MM.1S (cell line): ENCODE measurements around the gene IFNGR2.

ENCODE experiments used
- DNase-seq: peaks from one replicate; pipeline ENCODE4 v3.0.0-alpha.2; 2015
- H2AFZ ChIP-seq: fragments of 300-600 bp; sonication (generic); 2 replicates; pipeline ENCODE4 v1.6.0; 2016; ENCODE audit warnings: antibody characterized with exemption, low read length
- H3F3A ChIP-seq: fragments of 300-600 bp; sonication (generic); 2 replicates; pipeline ENCODE4 v1.6.1; 2016; ENCODE audit warnings: mild to moderate bottlenecking, antibody characterized with exemption, low read length, moderate library complexity, mixed read lengths; ENCODE audit not compliant: insufficient read depth
- H3K27ac ChIP-seq: fragments of 300-600 bp; sonication (generic); 2 replicates; pipeline ENCODE4 v1.5.1; 2016; ENCODE audit warnings: mild to moderate bottlenecking, low read length
- H3K27me3 ChIP-seq: fragments of 300-600 bp; sonication (generic); replicated peaks from 2 replicates; pipeline ENCODE4 v1.6.0; 2016; ENCODE audit warnings: low read length; ENCODE audit not compliant: insufficient read depth
- H3K36me3 ChIP-seq: fragments of 300-600 bp; sonication (generic); replicated peaks from 2 replicates; pipeline ENCODE4 v1.6.1; 2016; ENCODE audit warnings: mild to moderate bottlenecking, low read length, mixed read lengths; ENCODE audit not compliant: insufficient read depth
- H3K4me1 ChIP-seq: fragments of 300-600 bp; sonication (generic); 2 replicates; pipeline ENCODE4 v1.6.1; 2016; ENCODE audit warnings: low read length, mixed read lengths
- H3K4me2 ChIP-seq: fragments of 300-600 bp; sonication (generic); 2 replicates; pipeline ENCODE4 v1.6.0; 2016; ENCODE audit warnings: low read depth, low read length
- H3K4me3 ChIP-seq: fragments of 300-600 bp; sonication (generic); 2 replicates; pipeline ENCODE4 v1.5.1; 2016; ENCODE audit warnings: low read length, mixed read lengths
- H3K79me2 ChIP-seq: fragments of 300-600 bp; sonication (generic); 2 replicates; pipeline ENCODE4 v1.6.1; 2016; ENCODE audit warnings: mixed run types, low read length, mixed read lengths
- H3K9ac ChIP-seq: fragments of 300-600 bp; sonication (generic); 2 replicates; pipeline ENCODE4 v1.6.1; 2016; ENCODE audit warnings: low read length, mixed read lengths
- H3K9me2 ChIP-seq: fragments of 300-600 bp; sonication (generic); replicated peaks from 2 replicates; pipeline ENCODE4 v1.6.1; 2016; ENCODE audit warnings: mild to moderate bottlenecking, low read length, mixed read lengths; ENCODE audit not compliant: insufficient read depth
- H3K9me3 ChIP-seq: fragments of 300-600 bp; sonication (generic); replicated peaks from 2 replicates; pipeline ENCODE4 v1.6.1; 2016; ENCODE audit warnings: mild to moderate bottlenecking, low read length, mixed read lengths; ENCODE audit not compliant: insufficient read depth
- H4K20me1 ChIP-seq: fragments of 300-600 bp; sonication (generic); 2 replicates; pipeline ENCODE4 v1.6.1; 2016; ENCODE audit warnings: mild to moderate bottlenecking, low read length, moderate library complexity, mixed read lengths; ENCODE audit not compliant: insufficient read depth
- CTCF ChIP-seq: fragments of 300-600 bp; sonication (generic); IDR thresholded peaks from 2 replicates; pipeline ENCODE4 v1.5.1; 2016; ENCODE audit warnings: antibody characterized with exemption, low read length, mixed read lengths
- EZH2 ChIP-seq: fragments of 300-600 bp; sonication (generic); optimal IDR thresholded peaks from 2 replicates; pipeline ENCODE3; 2017; ENCODE audit warnings: low read depth, mild to moderate bottlenecking, antibody characterized with exemption, low read length, mixed read lengths
- EZH2phosphoT487 ChIP-seq: fragments of 300-600 bp; sonication (generic); IDR thresholded peaks from 2 replicates; pipeline ENCODE4 v1.6.1; 2018; ENCODE audit warnings: antibody characterized with exemption, low read length

IFNGR2 gene

DNA sequence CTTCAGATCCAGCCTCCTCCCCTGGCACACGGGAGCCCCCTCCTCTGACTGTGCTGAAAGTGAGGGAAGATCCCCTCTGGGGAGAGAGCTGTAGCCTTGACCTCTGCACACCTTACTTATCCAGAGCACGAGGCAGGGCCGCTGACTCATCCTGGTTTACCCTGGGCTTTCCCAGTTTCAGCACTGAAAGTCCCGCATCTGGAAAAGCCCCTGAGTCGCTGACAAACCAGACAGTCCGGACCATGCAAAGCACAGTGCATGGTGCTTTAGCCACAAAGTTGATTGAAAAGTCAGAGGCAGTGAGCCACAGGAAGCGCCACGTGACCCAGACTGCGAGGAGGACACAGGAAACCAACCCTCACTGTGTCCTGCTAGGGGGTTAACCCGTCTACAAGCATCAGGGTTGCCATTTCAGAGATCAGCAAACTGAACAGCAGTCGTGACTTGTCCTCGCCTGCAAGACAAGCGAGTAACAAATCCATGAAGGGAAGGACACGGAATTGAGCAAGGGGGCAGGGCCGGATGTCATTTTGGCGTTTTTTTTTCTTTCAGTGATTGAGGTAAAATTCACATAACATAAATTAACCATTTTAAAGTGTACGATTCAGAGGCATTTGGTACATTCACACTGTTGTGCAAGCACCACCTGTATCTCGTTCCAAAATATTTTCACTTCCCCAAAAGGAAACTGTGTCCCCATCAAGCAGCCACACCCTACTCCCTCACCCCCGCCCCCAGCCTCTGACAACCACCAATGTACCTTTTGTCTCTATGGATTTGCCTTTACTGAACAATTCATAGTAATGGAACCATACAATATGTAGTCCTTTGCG, 19.9 kb upstream of the IFNGR2 start:
- Histone ChIP-seq H3K36me3 (no peaks in the 10 kb centered on the region), H3K79me2 (no peaks in the 10 kb centered on the region), H3K9me2 (no peaks in the 10 kb centered on the region), H3K27me3 (no peaks in the 10 kb centered on the region), H3K9ac (peak overlapping the region; percentile 39), H3K9me3 (no peaks in the 10 kb centered on the region), H2AFZ (peak overlapping the region; percentile 43), H3K4me1 (peaks cover 33% of the 10 kb centered on the region), H3F3A (peaks cover 35% of the 10 kb centered on the region), H3K27ac (peak overlapping the region; percentile 87), H3K4me2 (peak overlapping the region; percentile 83), H3K4me3 (peak overlapping the region; percentile 57), H4K20me1 (no peaks in the 10 kb centered on the region)
- peak; percentile 97 for DNase-seq
- no peak for TF ChIP-seq EZH2
- TF ChIP-seq CTCF, result no peak
- TF ChIP-seq EZH2phosphoT487, result no peak

- H3K9me3 ChIP-seq, result no peaks in the 10 kb centered on the region
- no peaks in the 10 kb centered on the region for H3K36me3 ChIP-seq
- no peak overlapping the region for H2AFZ ChIP-seq
- H3K9ac ChIP-seq, result no peak overlapping the region
- H3K4me2 ChIP-seq, result no peak overlapping the region
- no peaks in the 10 kb centered on the region for H3K9me2 ChIP-seq
- H3K79me2 ChIP-seq, result no peaks in the 10 kb centered on the region
- DNase-seq, result no peak
- no peak overlapping the region for H3K27ac ChIP-seq
- peaks cover 32% of the 10 kb centered on the region for H3F3A ChIP-seq
- TF ChIP-seq EZH2phosphoT487 (no peak), EZH2 (no peak), CTCF (no peak)
- no peak overlapping the region for H3K4me3 ChIP-seq
- no peaks in the 10 kb centered on the region for H4K20me1 ChIP-seq
- no peaks in the 10 kb centered on the region for H3K27me3 ChIP-seq
- H3K4me1 ChIP-seq, result peaks cover 28% of the 10 kb centered on the region
Observed at GRCh38 chr21:33384841-33385331, 18.3 kb upstream of the IFNGR2 start.

GRCh38 chr21:33386222-33386784, 16.9 kb upstream of the IFNGR2 start:
- Histone ChIP-seq H3K27ac (no peak overlapping the region), H3K9me3 (no peaks in the 10 kb centered on the region), H3K79me2 (no peaks in the 10 kb centered on the region), H3F3A (peaks cover 18% of the 10 kb centered on the region), H3K9ac (no peak overlapping the region), H3K36me3 (no peaks in the 10 kb centered on the region), H3K4me3 (no peak overlapping the region), H3K27me3 (no peaks in the 10 kb centered on the region), H3K4me2 (no peak overlapping the region), H4K20me1 (no peaks in the 10 kb centered on the region), H3K4me1 (peaks cover 16% of the 10 kb centered on the region), H2AFZ (no peak overlapping the region), H3K9me2 (no peaks in the 10 kb centered on the region)
- peak; percentile 28 for TF ChIP-seq CTCF
- no peak for TF ChIP-seq EZH2
- no peak for TF ChIP-seq EZH2phosphoT487
- DNase-seq, result no peak
